Thyroid gland (tissue), 4 donors: ENCODE measurements around the gene ANKRD13C. TPM values are rescaled to one million over a fixed set of nuclear protein-coding genes. Genes with fewer than 3 reads are reported as not detected.

Experiments used
- DNase-seq, 2 donors: peaks; one replicate each; pipeline ENCODE4 v3.0.0-alpha.2; 2019
- H3K27ac ChIP-seq, 3 donors: fragments of 200-600 bp; sonication (generic); 1 replicate in 2 of 3; 2 replicates in 1 of 3; pipeline ENCODE4 v1.5.1; 2016 to 2019; ENCODE audit warnings: mild to moderate bottlenecking in 1 of 3, moderate library complexity in 1 of 3
- H3K27me3 ChIP-seq: fragments of 200-600 bp; sonication (generic); one replicate; pipeline ENCODE4 v1.5.1; 2019
- H3K36me3 ChIP-seq, 2 donors: fragments of 200-600 bp; sonication (generic); one replicate each; pipeline ENCODE4 v1.5.1; 2016 to 2019
- H3K4me1 ChIP-seq, 2 donors: fragments of 200-600 bp; sonication (generic); one replicate each; pipeline ENCODE4 v1.5.1; 2017 to 2019
- H3K4me3 ChIP-seq, 3 donors: fragments of 200-600 bp; sonication (generic); replicated peaks in 1 of 3; 1 replicate in 2 of 3; 2 replicates in 1 of 3; pipeline ENCODE4 v1.5.1; 2016; ENCODE audit warnings: mild to moderate bottlenecking in 1 of 3
- H3K9me3 ChIP-seq: fragments of 200-600 bp; sonication (generic); one replicate; pipeline ENCODE4 v1.5.1; 2017
- CTCF ChIP-seq, 6 experiments: fragments of 200-600 bp in 3 of 6; fragments of 450-650 bp in 3 of 6; sonication (generic) in 3 of 6; IDR thresholded peaks; one replicate each; pipeline ENCODE4 v1.5.1; 2016 to 2019; ENCODE audit warnings: antibody characterized with exemption in 6 of 6, mild to moderate bottlenecking in 2 of 6, inconsistent platforms in 1 of 6, moderate library complexity in 1 of 6
- POLR2A ChIP-seq, 2 donors: fragments of 450-650 bp; IDR thresholded peaks; one replicate each; pipeline ENCODE4 v1.6.1; 2017; ENCODE audit warnings: antibody characterized with exemption in 2 of 2, mild to moderate bottlenecking in 2 of 2, moderate library complexity in 1 of 2
- WGBS, 2 donors: methylation state at CpG; one replicate each; pipeline ENCODE4 v1.1.5; 2017; 5-methylcytosine and 5-hydroxymethylcytosine counted together
- intact Hi-C: fragments of 100-400 bp; cut with DNase I; formaldehyde crosslinking; loops from one replicate; pipeline ENCODE4 v1.15.1; 2023
- total RNA-seq, 4 donors: library from RNA; depleted of rRNA; stranded (reverse); fragments of >200 nt; gene quantifications; one replicate each; pipeline ENCODE4 v1.2.3, GENCODE V29; 2016

The ANKRD13C gene
- total RNA-seq, 4 donors from 2014 or later: 26.5 to 37.2 (median 29.6) TPM

GRCh38 chr1:70284366-70284765 is 70.2 kb downstream of the ANKRD13C start:
- TF ChIP-seq POLR2A (IDR thresholded peaks at IDR 0.05): no peak
- TF ChIP-seq CTCF (IDR thresholded peaks at IDR 0.05): no peak
- no peak for DNase-seq
- Histone ChIP-seq H3K4me1 (no peaks in the 10 kb centered on the region), H3K27ac (no peak overlapping the region), H3K36me3 (no peaks in the 10 kb centered on the region), H3K9me3 (no peaks in the 10 kb centered on the region), H3K27me3 (no peaks in the 10 kb centered on the region), H3K4me3 (no peak overlapping the region)
- intact Hi-C loops: no loop called here
- 93 to 95% methylated on average over 2 of the region's 2 CpGs for WGBS, 2 donors

- Histone ChIP-seq H3K27me3 (no peaks in the 10 kb centered on the region), H3K4me3 (no peak overlapping the region), H3K9me3 (no peaks in the 10 kb centered on the region), H3K27ac (no peak overlapping the region), H3K4me1 (no peaks in the 10 kb centered on the region), H3K36me3 (no peaks in the 10 kb centered on the region)
- 91% methylated on average over 1 of the region's 1 CpG for WGBS, 2 donors
- no peak for DNase-seq
- intact Hi-C loops: no loop called here
- TF ChIP-seq POLR2A (IDR thresholded peaks at IDR 0.05): no peak
- no peak for TF ChIP-seq CTCF (IDR thresholded peaks at IDR 0.05)
These were observed 75.8 kb downstream of the ANKRD13C start for GRCh38 chr1:70278710-70279109.

DNA sequence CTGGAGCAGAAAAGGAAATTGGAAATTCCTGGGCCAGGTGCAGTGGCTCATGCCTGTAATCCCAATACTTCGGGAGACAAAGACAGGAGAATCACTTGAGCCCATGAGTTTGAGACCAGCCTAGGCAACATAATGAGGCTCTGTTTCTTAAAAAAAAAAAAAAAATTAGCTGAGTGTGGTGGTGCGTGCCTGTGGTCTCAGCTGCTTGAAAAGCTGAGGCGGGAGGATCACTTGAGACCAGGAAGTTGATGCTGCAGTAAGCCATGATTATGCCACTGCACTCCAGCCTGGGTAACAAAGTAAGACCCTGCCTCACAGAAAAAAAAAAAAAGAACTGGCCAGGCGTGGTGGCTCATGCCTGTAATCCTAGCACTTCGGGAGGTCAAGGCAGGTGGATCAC is 76.6 kb downstream of the ANKRD13C start:
- WGBS, 2 donors: 96 to 97% methylated on average over 5 of the region's 5 CpGs
- no peaks in the 10 kb centered on the region for H3K36me3 ChIP-seq

DNA sequence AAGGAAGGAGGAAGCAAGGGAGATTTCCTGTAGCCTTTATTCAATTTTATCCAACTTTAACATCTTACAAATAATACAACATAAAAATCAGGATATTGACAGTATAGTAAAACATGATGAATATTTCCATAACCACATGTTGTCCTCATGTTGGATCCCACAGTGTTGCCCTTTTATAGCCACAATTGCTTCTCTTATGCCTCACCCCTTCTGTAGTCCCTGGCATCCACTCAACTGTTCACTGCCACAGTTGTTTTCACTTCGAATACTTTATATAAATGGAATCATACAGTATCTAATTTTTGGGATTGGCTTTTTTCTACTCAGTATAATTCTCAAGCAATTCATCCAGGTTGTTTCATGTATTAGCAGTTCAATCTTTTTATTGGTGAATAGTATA is 88.6 kb downstream of the ANKRD13C start:
- Histone ChIP-seq H3K27ac (no peak overlapping the region), H3K4me1 (no peaks in the 10 kb centered on the region), H3K9me3 (no peaks in the 10 kb centered on the region), H3K27me3 (no peaks in the 10 kb centered on the region), H3K36me3 (peaks cover 0 to 24% of the 10 kb centered on the region in 2 donors), H3K4me3 (no peak overlapping the region)
- intact Hi-C loops: no loop called here
- TF ChIP-seq POLR2A (IDR thresholded peaks at IDR 0.05): no peak
- TF ChIP-seq CTCF (IDR thresholded peaks at IDR 0.05): no peak
- no peak for DNase-seq
- 89 to 98% methylated on average over 1 of the region's 1 CpG for WGBS, 2 donors

More for the DNA sequence above, 76.6 kb downstream of the ANKRD13C start:
- intact Hi-C loops: no loop called here
- Histone ChIP-seq H3K4me1 (no peaks in the 10 kb centered on the region), H3K27ac (no peak overlapping the region), H3K27me3 (no peaks in the 10 kb centered on the region), H3K9me3 (no peaks in the 10 kb centered on the region), H3K4me3 (no peak overlapping the region)
- DNase-seq: no peak
- no peak for TF ChIP-seq CTCF (IDR thresholded peaks at IDR 0.05)
- no peak for TF ChIP-seq POLR2A (IDR thresholded peaks at IDR 0.05)

GRCh38 chr1:70264839-70265238 is 89.7 kb downstream of the ANKRD13C start:
- Histone ChIP-seq H3K27me3 (no peaks in the 10 kb centered on the region), H3K27ac (no peak overlapping the region), H3K4me3 (no peak overlapping the region), H3K9me3 (no peaks in the 10 kb centered on the region), H3K4me1 (no peaks in the 10 kb centered on the region), H3K36me3 (peaks cover 0 to 16% of the 10 kb centered on the region in 2 donors)
- intact Hi-C loops: no loop called here
- DNase-seq: no peak
- 81 to 89% methylated on average over 7 of the region's 7 CpGs for WGBS, 2 donors
- TF ChIP-seq POLR2A (IDR thresholded peaks at IDR 0.05) (no peak), CTCF (IDR thresholded peaks at IDR 0.05) (no peak)
